ENCODE data around the gene PTPRO.

The PTPRO gene

DNA sequence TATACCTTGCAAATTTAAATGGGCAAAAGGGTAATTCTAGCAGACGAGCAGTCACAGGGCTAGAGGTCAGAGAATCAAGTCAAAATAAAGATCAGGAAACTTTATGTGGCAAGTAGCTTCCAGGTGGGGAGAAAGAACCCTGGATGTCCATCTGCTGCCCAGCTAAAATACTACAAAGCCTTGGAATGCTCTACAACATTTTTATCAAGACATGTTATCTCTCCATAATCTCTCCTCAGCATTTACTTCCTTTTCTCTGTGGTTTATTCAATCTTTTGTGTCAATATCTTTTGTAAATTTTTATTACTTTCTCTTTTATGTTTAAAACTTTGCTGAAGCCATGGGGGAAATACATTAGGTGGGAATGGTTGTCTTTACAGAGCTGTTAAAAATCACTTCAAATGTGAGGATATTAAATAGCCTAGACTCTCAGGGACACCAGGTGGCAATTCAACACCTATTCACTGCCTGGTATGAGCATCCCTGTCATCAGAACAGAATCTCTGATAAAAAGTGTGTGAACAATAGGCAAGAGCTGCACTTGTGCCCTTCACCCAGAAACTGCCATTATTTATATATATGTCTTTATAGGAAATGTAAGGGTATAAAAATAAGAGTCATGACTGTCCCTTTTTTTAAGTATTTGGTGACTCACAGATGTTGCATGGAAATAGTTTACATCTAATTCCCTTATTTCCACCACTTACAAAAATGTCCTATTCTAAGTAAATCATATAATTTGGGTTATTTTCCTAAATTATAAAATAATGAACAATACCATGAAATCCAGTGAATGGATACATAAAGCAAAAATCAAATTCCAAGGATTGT is 314.0 kb downstream of the PTPRO start:
- Histone ChIP-seq H3K36me3 (ENCODE audit: control insufficient read depth, low read length) (no peaks in the 10 kb centered on the region), H4K20me1 (ENCODE audit: control insufficient read depth, insufficient read depth, low read depth, low read length) (no peaks in the 10 kb centered on the region; the same call in 1 of the 2 replicates), H3K4me2 (ENCODE audit: low read length) (no peak overlapping the region), H3K4me3 (ENCODE audit: low read length) (no peak overlapping the region), H3K27me3 (ENCODE audit: control insufficient read depth, low read length) (0 out of 2 replicates have a peak, but pooled peaks cover 3% of the 10 kb centered on the region), H3F3A (ENCODE audit: control insufficient read depth, insufficient read depth) (no peaks in the 10 kb centered on the region), H3K9me3 (ENCODE audit: control insufficient read depth, insufficient read depth, low read length) (no peaks in the 10 kb centered on the region), H3K4me1 (ENCODE audit: control insufficient read depth, low read length) (no peaks in the 10 kb centered on the region), H3K79me2 (ENCODE audit: control insufficient read depth, low read length) (no peaks in the 10 kb centered on the region), H3K9me2 (replicated peaks; ENCODE audit: control insufficient read depth, low read length) (no peaks in the 10 kb centered on the region), H3K27ac (ENCODE audit: low read depth, low read length) (no peak overlapping the region)
- TF ChIP-seq, protein P1, sequence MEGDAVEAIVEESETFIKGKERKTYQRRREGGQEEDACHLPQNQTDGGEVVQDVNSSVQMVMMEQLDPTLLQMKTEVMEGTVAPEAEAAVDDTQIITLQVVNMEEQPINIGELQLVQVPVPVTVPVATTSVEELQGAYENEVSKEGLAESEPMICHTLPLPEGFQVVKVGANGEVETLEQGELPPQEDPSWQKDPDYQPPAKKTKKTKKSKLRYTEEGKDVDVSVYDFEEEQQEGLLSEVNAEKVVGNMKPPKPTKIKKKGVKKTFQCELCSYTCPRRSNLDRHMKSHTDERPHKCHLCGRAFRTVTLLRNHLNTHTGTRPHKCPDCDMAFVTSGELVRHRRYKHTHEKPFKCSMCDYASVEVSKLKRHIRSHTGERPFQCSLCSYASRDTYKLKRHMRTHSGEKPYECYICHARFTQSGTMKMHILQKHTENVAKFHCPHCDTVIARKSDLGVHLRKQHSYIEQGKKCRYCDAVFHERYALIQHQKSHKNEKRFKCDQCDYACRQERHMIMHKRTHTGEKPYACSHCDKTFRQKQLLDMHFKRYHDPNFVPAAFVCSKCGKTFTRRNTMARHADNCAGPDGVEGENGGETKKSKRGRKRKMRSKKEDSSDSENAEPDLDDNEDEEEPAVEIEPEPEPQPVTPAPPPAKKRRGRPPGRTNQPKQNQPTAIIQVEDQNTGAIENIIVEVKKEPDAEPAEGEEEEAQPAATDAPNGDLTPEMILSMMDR (IDR thresholded peaks at IDR 0.05; ENCODE audit: low read depth, low read length, poor library complexity, severe bottlenecking) = no peak
- TF ChIP-seq EZH2phosphoT487 (IDR thresholded peaks at IDR 0.05; ENCODE audit: borderline replicate concordance, low read length) = no peak

DNA sequence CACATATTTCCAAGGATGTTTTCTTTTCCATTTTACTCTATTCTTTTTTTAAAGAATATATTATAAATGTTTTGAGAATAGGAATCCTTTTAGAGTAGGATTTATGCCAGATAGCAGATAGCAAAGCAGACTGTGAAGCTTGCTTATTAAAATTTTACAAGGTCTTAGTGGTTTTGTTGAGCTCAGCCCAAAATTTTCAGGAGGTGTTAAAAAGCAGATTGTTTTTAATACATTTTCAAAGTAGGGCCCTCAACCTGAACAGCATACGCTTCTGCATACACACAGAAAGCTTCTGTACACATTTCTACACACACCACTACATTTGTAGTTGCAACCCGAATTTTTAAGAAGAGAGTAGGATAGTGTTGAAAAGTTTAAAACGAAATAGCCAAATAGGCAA is 315.9 kb downstream of the PTPRO start:
- Histone ChIP-seq H3K9me3 (ENCODE audit: control insufficient read depth, insufficient read depth, low read length) (no peaks in the 10 kb centered on the region), H4K20me1 (ENCODE audit: control insufficient read depth, insufficient read depth, low read depth, low read length) (no peaks in the 10 kb centered on the region; the same call in 1 of the 2 replicates), H3K27ac (ENCODE audit: low read depth, low read length) (no peak overlapping the region), H3K9me2 (replicated peaks; ENCODE audit: control insufficient read depth, low read length) (no peaks in the 10 kb centered on the region), H3F3A (ENCODE audit: control insufficient read depth, insufficient read depth) (no peaks in the 10 kb centered on the region), H3K4me2 (ENCODE audit: low read length) (no peak overlapping the region), H3K79me2 (ENCODE audit: control insufficient read depth, low read length) (no peaks in the 10 kb centered on the region), H3K36me3 (ENCODE audit: control insufficient read depth, low read length) (no peaks in the 10 kb centered on the region), H3K4me3 (ENCODE audit: low read length) (no peak overlapping the region), H3K27me3 (ENCODE audit: control insufficient read depth, low read length) (0 out of 2 replicates have a peak, but pooled peaks cover 3% of the 10 kb centered on the region), H3K4me1 (ENCODE audit: control insufficient read depth, low read length) (no peaks in the 10 kb centered on the region)
- no peak for TF ChIP-seq EZH2phosphoT487 (IDR thresholded peaks at IDR 0.05; ENCODE audit: borderline replicate concordance, low read length)
- TF ChIP-seq, protein P1 (IDR thresholded peaks at IDR 0.05; ENCODE audit: low read depth, low read length, poor library complexity, severe bottlenecking) = no peak

DNA sequence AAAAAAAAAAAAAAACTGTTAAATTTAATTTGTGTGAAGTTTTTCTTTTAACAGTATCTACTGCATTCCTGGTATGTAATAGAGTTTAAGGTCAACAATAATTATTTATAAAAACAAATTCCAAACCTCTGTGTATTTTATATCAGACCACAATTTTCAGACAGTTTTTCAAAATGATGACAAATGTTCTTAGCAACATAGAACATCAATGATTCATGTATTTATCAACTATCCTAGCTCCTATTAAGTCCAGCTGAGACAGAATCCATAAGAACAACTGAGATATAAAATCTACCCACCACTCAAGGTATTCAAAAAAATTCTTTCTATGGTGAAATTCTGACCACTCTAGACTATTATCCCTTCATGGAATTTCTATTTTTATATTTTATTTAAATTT is 322.4 kb downstream of the PTPRO start:
- Histone ChIP-seq H3K9me3 (ENCODE audit: control insufficient read depth, insufficient read depth, low read length) (no peaks in the 10 kb centered on the region), H3K4me3 (ENCODE audit: low read length) (no peak overlapping the region), H3K9me2 (replicated peaks; ENCODE audit: control insufficient read depth, low read length) (no peaks in the 10 kb centered on the region), H4K20me1 (ENCODE audit: control insufficient read depth, insufficient read depth, low read depth, low read length) (no peaks in the 10 kb centered on the region), H3K4me2 (ENCODE audit: low read length) (no peak overlapping the region), H3F3A (ENCODE audit: control insufficient read depth, insufficient read depth) (no peaks in the 10 kb centered on the region), H3K4me1 (ENCODE audit: control insufficient read depth, low read length) (no peaks in the 10 kb centered on the region), H3K27ac (ENCODE audit: low read depth, low read length) (no peak overlapping the region), H3K36me3 (ENCODE audit: control insufficient read depth, low read length) (no peaks in the 10 kb centered on the region), H3K79me2 (ENCODE audit: control insufficient read depth, low read length) (no peaks in the 10 kb centered on the region), H3K27me3 (ENCODE audit: control insufficient read depth, low read length) (no peaks in the 10 kb centered on the region)
- TF ChIP-seq, protein P1 (IDR thresholded peaks at IDR 0.05; ENCODE audit: low read depth, low read length, poor library complexity, severe bottlenecking) = no peak
- no peak for TF ChIP-seq EZH2phosphoT487 (IDR thresholded peaks at IDR 0.05; ENCODE audit: borderline replicate concordance, low read length)
